Measurements from ENCODE around the gene MUC5B. TPM values are rescaled to one million over a fixed set of nuclear protein-coding genes. Genes with fewer than 3 reads are reported as not detected.

MUC5B gene
- total and polyA plus RNA-seq, 9 donors: 0.02 to 35.3 (median 1.1) TPM; not detected in 1

DNA sequence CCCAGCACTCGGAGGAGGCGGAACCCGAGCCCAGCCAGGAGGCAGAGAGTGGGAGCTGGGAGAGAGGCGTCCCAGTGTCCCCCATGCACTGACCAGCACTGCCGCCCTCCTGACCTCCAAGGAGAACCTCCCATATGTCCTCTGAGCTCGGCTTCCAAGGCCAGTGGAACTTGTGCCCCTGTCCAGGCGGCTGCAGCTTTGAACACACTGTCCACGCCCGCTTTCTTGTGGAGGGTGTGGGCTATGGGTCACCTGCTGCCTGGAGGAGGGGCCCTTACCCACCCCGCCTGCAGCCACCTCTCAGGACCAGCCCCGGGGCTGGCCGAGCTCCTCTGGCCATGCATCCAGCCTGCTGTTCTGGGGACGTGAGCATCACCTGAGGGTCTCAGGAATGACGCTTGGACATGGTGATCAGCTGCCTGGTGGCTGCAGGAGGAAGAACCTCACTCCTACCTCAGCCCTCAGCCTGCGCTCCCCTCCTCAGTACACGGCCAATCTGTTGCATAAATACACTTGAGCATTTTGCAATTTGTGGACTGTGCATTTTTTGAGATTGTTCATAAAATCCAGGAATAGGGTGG is 22.2 kb upstream of the MUC5B start:
- Histone ChIP-seq H3K4me1 (ENCODE audit: insufficient read depth) (no peaks in the 10 kb centered on the region), H3K4me3 (no peak overlapping the region), H3K27ac (no peak overlapping the region), H3K27me3 (no peaks in the 10 kb centered on the region), H3K9me3 (no peaks in the 10 kb centered on the region), H3K36me3 (no peaks in the 10 kb centered on the region)
- WGBS, 3 donors: 46 to 54% (median 53%) methylated on average over 14 to 16 of the region's 16 CpGs
- intact Hi-C loops (cut with DNase I): loop anchor here in 3 of 4 donors (5.0 to 10.0 kb wide), 4 partner anchors 317 to 374 kb away; partner anchors contain the start of gene DUSP8 (in 2 of the 3)
- TF ChIP-seq, protein P1, sequence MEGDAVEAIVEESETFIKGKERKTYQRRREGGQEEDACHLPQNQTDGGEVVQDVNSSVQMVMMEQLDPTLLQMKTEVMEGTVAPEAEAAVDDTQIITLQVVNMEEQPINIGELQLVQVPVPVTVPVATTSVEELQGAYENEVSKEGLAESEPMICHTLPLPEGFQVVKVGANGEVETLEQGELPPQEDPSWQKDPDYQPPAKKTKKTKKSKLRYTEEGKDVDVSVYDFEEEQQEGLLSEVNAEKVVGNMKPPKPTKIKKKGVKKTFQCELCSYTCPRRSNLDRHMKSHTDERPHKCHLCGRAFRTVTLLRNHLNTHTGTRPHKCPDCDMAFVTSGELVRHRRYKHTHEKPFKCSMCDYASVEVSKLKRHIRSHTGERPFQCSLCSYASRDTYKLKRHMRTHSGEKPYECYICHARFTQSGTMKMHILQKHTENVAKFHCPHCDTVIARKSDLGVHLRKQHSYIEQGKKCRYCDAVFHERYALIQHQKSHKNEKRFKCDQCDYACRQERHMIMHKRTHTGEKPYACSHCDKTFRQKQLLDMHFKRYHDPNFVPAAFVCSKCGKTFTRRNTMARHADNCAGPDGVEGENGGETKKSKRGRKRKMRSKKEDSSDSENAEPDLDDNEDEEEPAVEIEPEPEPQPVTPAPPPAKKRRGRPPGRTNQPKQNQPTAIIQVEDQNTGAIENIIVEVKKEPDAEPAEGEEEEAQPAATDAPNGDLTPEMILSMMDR (IDR thresholded peaks at IDR 0.05): no peak
- no peak for TF ChIP-seq POLR2A (IDR thresholded peaks at IDR 0.05)
- no peak for TF ChIP-seq EP300 (IDR thresholded peaks at IDR 0.05)
- DNase-seq: peak in 1 of 5 donors; percentile 9

DNA sequence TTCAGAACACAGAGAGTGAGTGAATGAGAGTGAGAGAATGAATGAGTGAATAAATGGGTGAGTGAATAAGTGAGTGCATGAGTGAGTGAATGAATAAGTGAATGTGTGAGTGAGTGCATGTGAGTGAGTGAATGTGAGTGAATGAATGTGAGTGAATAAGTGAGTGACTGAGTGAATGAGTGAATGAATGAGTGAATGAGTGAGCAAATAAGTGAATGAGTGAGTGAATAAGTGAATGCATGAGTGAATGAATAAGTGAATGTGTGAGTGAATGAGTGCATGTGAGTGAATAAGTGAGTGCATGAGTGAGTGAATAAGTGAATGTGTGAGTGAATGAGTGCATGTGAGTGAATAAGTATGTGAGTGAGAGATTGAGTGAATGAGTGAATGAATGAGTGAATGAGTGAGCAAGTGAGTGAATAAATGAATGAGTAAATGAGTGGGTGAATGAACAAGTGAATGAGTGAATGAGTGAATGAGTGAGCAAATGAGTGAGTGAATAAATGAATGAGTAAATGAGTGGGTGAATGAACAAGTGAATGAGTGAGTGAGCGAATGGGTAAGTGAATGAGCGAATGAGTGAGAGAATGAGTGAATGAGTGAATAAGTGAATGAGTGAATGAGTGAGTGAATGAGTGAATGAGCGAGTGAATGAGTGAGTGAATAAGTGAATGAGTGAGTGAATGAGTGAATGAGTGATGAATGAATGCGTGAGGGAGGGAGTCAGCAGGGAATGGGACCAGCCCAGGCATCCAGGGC is 21.3 kb upstream of the MUC5B start:
- intact Hi-C loops (cut with DNase I): loop anchor here (2.0 to 10.0 kb wide), 6 partner anchors 315 to 373 kb away; partner anchors contain the start of gene DUSP8 (in 2 of the 4)
- no peaks in the 10 kb centered on the region for H3K4me1 ChIP-seq (ENCODE audit: insufficient read depth)
- WGBS, 3 donors: 82 to 90% (median 86%) methylated on average over 4 of the region's 4 CpGs
- no peaks in the 10 kb centered on the region for H3K9me3 ChIP-seq
- TF ChIP-seq POLR2A (IDR thresholded peaks at IDR 0.05): no peak
- no peak for TF ChIP-seq EP300 (IDR thresholded peaks at IDR 0.05)
- TF ChIP-seq, protein P1 (IDR thresholded peaks at IDR 0.05): no peak
- DNase-seq: no peak
- no peak overlapping the region for H3K4me3 ChIP-seq
- H3K27me3 ChIP-seq: no peaks in the 10 kb centered on the region
- no peak overlapping the region for H3K27ac ChIP-seq
- H3K36me3 ChIP-seq: no peaks in the 10 kb centered on the region

DNA sequence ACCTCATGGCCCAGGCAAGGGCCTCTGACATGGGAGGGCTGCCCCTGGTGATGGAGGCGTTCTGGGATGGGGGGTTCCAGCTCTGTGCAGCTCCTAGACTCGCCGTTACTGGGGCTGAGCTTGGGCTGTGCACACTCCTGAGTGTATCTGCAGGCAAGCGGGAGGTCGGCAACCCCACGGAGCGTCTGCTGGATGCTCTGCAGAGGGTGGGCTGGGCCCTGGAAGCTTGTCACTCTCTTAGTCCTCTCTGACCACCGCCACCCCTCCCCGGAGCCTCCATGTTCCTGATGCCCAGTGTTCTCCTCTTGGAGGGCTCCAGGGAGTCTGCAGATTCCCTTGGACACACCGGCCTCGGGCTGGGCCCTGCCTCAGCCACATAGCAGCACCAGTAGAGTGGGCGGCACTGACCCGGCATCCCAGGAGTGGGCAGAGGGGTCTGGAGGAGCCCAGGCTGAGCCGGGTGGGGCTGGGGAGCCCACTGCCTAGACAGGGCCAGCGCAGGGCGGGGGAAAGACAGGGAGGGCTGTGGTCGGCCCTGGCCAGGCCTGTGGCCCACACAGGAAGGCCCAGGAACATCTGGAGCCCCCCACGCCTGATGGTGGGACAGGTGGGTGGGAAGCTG is 20.6 kb upstream of the MUC5B start:
- Histone ChIP-seq H3K36me3 (no peaks in the 10 kb centered on the region), H3K27me3 (no peaks in the 10 kb centered on the region), H3K4me1 (ENCODE audit: insufficient read depth) (no peaks in the 10 kb centered on the region), H3K27ac (no peak overlapping the region), H3K9me3 (no peaks in the 10 kb centered on the region), H3K4me3 (no peak overlapping the region)
- TF ChIP-seq, protein P1 (IDR thresholded peaks at IDR 0.05): no peak
- TF ChIP-seq POLR2A (IDR thresholded peaks at IDR 0.05) (no peak), EP300 (IDR thresholded peaks at IDR 0.05) (no peak)
- 28 to 46% (median 36%) methylated on average over 16 to 18 of the region's 18 CpGs for WGBS, 3 donors
- peak in 1 of 5 donors; percentile 34 for DNase-seq
- intact Hi-C loops (cut with DNase I): loop anchor here (2.0 to 10.0 kb wide), 6 partner anchors 315 to 373 kb away; partner anchors contain the start of gene DUSP8 (in 2 of the 4)

DNA sequence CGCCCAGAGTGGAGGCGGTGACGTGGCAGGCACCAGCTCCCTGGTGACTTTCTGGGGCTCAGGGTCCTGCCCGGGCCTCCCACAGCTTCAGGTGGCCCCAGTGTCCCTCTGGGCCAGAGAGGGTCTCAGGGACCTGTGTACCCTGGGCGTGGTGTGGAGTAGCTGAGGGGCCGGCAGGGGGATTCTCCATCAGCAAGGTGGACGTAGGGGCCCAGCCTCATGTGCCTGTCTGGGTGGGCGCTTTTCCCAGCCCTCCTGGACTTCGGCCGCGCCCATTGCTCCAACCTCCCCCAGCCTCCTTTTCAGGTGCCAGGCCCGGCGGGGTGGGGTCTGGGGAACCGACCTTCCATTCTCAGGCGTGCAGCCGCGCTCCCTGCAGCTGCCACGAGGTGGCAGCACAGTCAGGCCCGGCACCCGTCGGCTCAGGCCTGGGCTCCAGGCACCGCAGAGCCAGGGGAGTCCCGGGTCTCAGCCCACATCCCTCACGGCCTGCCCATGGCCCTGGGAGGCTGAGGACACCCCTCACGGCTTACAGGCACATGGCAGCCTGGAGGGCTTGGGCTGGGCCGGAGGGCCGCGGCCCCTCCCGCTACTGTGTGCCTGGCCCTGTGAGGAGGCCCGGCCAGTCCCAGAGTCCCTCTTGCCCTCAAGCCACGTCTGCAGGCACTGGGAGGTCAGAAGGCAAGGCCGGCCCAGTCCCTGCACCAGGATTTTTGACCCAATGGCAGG is 19.9 kb upstream of the MUC5B start:
- TF ChIP-seq, protein P1 (IDR thresholded peaks at IDR 0.05): peak; percentile 74 to 86 (median 78)
- TF ChIP-seq EP300 (IDR thresholded peaks at IDR 0.05): no peak
- Histone ChIP-seq H3K27ac (no peak overlapping the region), H3K4me1 (ENCODE audit: insufficient read depth) (no peaks in the 10 kb centered on the region), H3K36me3 (no peaks in the 10 kb centered on the region), H3K27me3 (no peaks in the 10 kb centered on the region), H3K4me3 (no peak overlapping the region), H3K9me3 (no peaks in the 10 kb centered on the region)
- WGBS, 3 donors: 14 to 18% (median 14%) methylated on average over 13 to 32 of the region's 32 CpGs
- intact Hi-C loops (cut with DNase I): loop anchor here (2.0 to 10.0 kb wide), 6 partner anchors 314 to 372 kb away; partner anchors contain the start of gene DUSP8 (in 2 of the 4)
- DNase-seq: peak in 4 of 5 donors; percentile 53 to 75 (median 68)

Measured in ovary (tissue), 9 donors.